NB4 (cell line): ENCODE measurements around the gene C16orf96.

Source experiments
- CTCF ChIP-seq: IDR thresholded peaks from one replicate; pipeline ENCODE4 v1.5.1; 2012; ENCODE audit warnings: low read depth, low read length
- MYC ChIP-seq: IDR thresholded peaks from 2 replicates; pipeline ENCODE4 v1.6.1; 2011; ENCODE audit warnings: low read depth, low read length
- POLR2A ChIP-seq: IDR thresholded peaks from 2 replicates; pipeline ENCODE4 v1.6.1; 2011; ENCODE audit warnings: mild to moderate bottlenecking; ENCODE audit not compliant: insufficient read length; ENCODE audit errors: extremely low read depth

GRCh38 chr16:4513086-4513860 is 42.9 kb upstream of the C16orf96 start:
- TF ChIP-seq CTCF (no peak), MYC (no peak), POLR2A (no peak)
